SK-N-SH (cell line): ENCODE measurements around the gene EFCAB13. TPM values are rescaled to one million over a fixed set of nuclear protein-coding genes. Genes with fewer than 3 reads are reported as not detected.

Experiments
- CTCF ChIA-PET: fragments of 300-600, 350-600 bp; formaldehyde crosslinking; extraction: SDS; loops from one replicate; lab custom pipeline; 2021; lab: Yijun Ruan, JAX
- POLR2A ChIA-PET: fragments of 350-600 bp; sonication (Branson Sonifier 250); formaldehyde crosslinking; extraction: SDS; loops from one replicate; lab custom pipeline; 2020; ENCODE audit warnings: antibody characterized with exemption, inconsistent platforms; lab: Yijun Ruan, JAX
- DNase-seq: peaks from one replicate; pipeline ENCODE4 v3.0.0; 2012
- H2AFZ ChIP-seq: fragments of 200-600 bp; sonication (generic); 2 replicates; pipeline ENCODE4 v1.8.1; 2016; ENCODE audit warnings: antibody characterized with exemption, mild to moderate bottlenecking, low read depth
- H3F3A ChIP-seq: fragments of 200-600 bp; sonication (generic); replicated peaks from 2 replicates; pipeline ENCODE3; 2016; ENCODE audit warnings: antibody characterized with exemption, mild to moderate bottlenecking; ENCODE audit not compliant: insufficient read depth
- H3K27ac ChIP-seq, 2 experiments: fragments of 200-500 bp in 1 of 2; fragments of 200-600 bp in 1 of 2; sonication (Bioruptor generic) in 1 of 2; sonication (generic), shearing (Covaris generic) in 1 of 2; 2 replicates each; pipeline versions ENCODE4 v1.5.1 to v1.6.1; 2014 to 2016; ENCODE audit warnings: low read depth in 2 of 2, inconsistent platforms in 1 of 2, low read length in 1 of 2, mild to moderate bottlenecking in 1 of 2, mixed read lengths in 1 of 2
- H3K27me3 ChIP-seq: fragments of 200-600 bp; sonication (generic), shearing (Covaris generic); 2 replicates; pipeline ENCODE4 v1.6.1; 2016; ENCODE audit warnings: mixed run types; ENCODE audit not compliant: insufficient read depth
- H3K36me3 ChIP-seq, 2 experiments: fragments of 200-500 bp in 1 of 2; fragments of 200-600 bp in 1 of 2; sonication (Bioruptor generic) in 1 of 2; sonication (generic) in 1 of 2; replicated peaks in 1 of 2; 2 replicates each; pipeline versions ENCODE3 to v1.5.1; 2014 to 2016; ENCODE audit warnings: low read length in 1 of 2, mild to moderate bottlenecking in 1 of 2; ENCODE audit not compliant: insufficient read depth in 2 of 2, control insufficient read depth in 1 of 2
- H3K4me1 ChIP-seq, 2 experiments: fragments of 200-500 bp in 1 of 2; fragments of 200-600 bp in 1 of 2; sonication (Bioruptor generic) in 1 of 2; sonication (generic), shearing (Covaris generic) in 1 of 2; 2 replicates each; pipeline versions ENCODE4 v1.5.1 to v1.6.1; 2014 to 2016; ENCODE audit warnings: low read depth in 1 of 2, low read length in 1 of 2, mixed run types in 1 of 2; ENCODE audit not compliant: insufficient read depth in 2 of 2, control insufficient read depth in 1 of 2
- H3K4me2 ChIP-seq: fragments of 200-600 bp; sonication (generic), shearing (Covaris generic); 2 replicates; pipeline ENCODE4 v1.6.1; 2017; ENCODE audit warnings: mixed run types
- H3K4me3 ChIP-seq, 2 experiments: fragments of 200-500 bp in 1 of 2; fragments of 200-600 bp in 1 of 2; sonication (Bioruptor generic) in 1 of 2; sonication (generic), shearing (Covaris generic) in 1 of 2; 2 replicates each; pipeline versions ENCODE4 v1.5.1 to v1.8.1; 2014 to 2016; ENCODE audit warnings: low read depth in 2 of 2, inconsistent platforms in 1 of 2, low read length in 1 of 2, mild to moderate bottlenecking in 1 of 2, mixed read lengths in 1 of 2, moderate library complexity in 1 of 2
- H3K79me2 ChIP-seq: fragments of 200-600 bp; sonication (generic); 2 replicates; pipeline ENCODE4 v1.8.1; 2017; ENCODE audit warnings: mild to moderate bottlenecking; ENCODE audit not compliant: insufficient read depth
- H3K9ac ChIP-seq: fragments of 200-600 bp; sonication (generic); 2 replicates; pipeline ENCODE4 v1.6.1; 2017; ENCODE audit warnings: mixed run types
- H3K9me2 ChIP-seq: fragments of 200-600 bp; sonication (generic); 2 replicates; pipeline ENCODE4 v1.6.1; 2017; ENCODE audit warnings: mixed run types
- H3K9me3 ChIP-seq: fragments of 200-600 bp; sonication (generic); 2 replicates; pipeline ENCODE4 v1.6.1; 2017; ENCODE audit warnings: mixed run types, mild to moderate bottlenecking, moderate library complexity
- H4K20me1 ChIP-seq: fragments of 200-600 bp; sonication (generic); 2 replicates; pipeline ENCODE4 v1.6.1; 2017; ENCODE audit warnings: mild to moderate bottlenecking, mixed run types; ENCODE audit not compliant: insufficient read depth
- FOSL2 ChIP-seq: IDR thresholded peaks from 2 replicates; pipeline ENCODE4 v1.4.0; 2012; ENCODE audit warnings: low read depth, mild to moderate bottlenecking, moderate library complexity, borderline replicate concordance
- GATA2 ChIP-seq: sonication (generic); formaldehyde crosslinking; IDR thresholded peaks from 2 replicates; pipeline ENCODE4 v1.5.0; 2020; ENCODE audit warnings: mild to moderate bottlenecking, missing genetic modification reagents
- MXI1 ChIP-seq: IDR thresholded peaks from 2 replicates; pipeline ENCODE4 v1.6.1; 2012; ENCODE audit warnings: mild to moderate bottlenecking, low read depth, low read length, improper control_type of control experiment
- NRF1 ChIP-seq: IDR thresholded peaks from 2 replicates; pipeline ENCODE4 v1.6.1; 2012; ENCODE audit warnings: low read depth, mild to moderate bottlenecking, low read length
- RXRA ChIP-seq: IDR thresholded peaks from 2 replicates; pipeline ENCODE4 v1.4.0; 2012; ENCODE audit warnings: low read depth, mild to moderate bottlenecking, borderline replicate concordance
- TEAD4 ChIP-seq: IDR thresholded peaks from 2 replicates; pipeline ENCODE4 v1.4.0; 2012; ENCODE audit warnings: mild to moderate bottlenecking, borderline replicate concordance; ENCODE audit not compliant: insufficient read depth
- YY1 ChIP-seq: IDR thresholded peaks from 2 replicates; pipeline ENCODE4 v1.4.0; 2012; ENCODE audit warnings: low read depth, mild to moderate bottlenecking
- WGBS: methylation state at CpG from one replicate; pipeline ENCODE4 v1.1.6; 2017; ENCODE audit warnings: low lambda C conversion rate; 5-methylcytosine and 5-hydroxymethylcytosine counted together
- polyA plus RNA-seq, 3 experiments: library from polyadenylated mRNA; depleted of rRNA; stranded (reverse); fragments of >200 nt; gene quantifications; 2 replicates each; pipeline ENCODE4 v1.2.3, GENCODE V29; 2012
- TF ChIP-seq, protein P1 (sequence below): fragments of 150-350 bp; IDR thresholded peaks from 2 replicates; pipeline ENCODE4 v1.6.1; 2017; ENCODE audit warnings: antibody characterized with exemption, low read length, low read depth, borderline replicate concordance
- TF ChIP-seq, protein P2 (sequence below): IDR thresholded peaks from 2 replicates; pipeline ENCODE4 v1.6.1; 2012; ENCODE audit warnings: mild to moderate bottlenecking, low read depth, low read length, moderate library complexity
- TF ChIP-seq, protein P3 (sequence below): IDR thresholded peaks from 2 replicates; pipeline ENCODE4 v1.4.0; 2012; ENCODE audit warnings: low read depth
- TF ChIP-seq, protein P4 (sequence below): fragments of 150-350 bp; IDR thresholded peaks from 2 replicates; pipeline ENCODE4 v1.6.1; 2016; ENCODE audit warnings: mild to moderate bottlenecking, low read depth, low read length

EFCAB13 gene
- polyA plus RNA-seq, 1 of the 3 experiments (the other 2 are of a cell fraction), result 0.16 TPM

DNA sequence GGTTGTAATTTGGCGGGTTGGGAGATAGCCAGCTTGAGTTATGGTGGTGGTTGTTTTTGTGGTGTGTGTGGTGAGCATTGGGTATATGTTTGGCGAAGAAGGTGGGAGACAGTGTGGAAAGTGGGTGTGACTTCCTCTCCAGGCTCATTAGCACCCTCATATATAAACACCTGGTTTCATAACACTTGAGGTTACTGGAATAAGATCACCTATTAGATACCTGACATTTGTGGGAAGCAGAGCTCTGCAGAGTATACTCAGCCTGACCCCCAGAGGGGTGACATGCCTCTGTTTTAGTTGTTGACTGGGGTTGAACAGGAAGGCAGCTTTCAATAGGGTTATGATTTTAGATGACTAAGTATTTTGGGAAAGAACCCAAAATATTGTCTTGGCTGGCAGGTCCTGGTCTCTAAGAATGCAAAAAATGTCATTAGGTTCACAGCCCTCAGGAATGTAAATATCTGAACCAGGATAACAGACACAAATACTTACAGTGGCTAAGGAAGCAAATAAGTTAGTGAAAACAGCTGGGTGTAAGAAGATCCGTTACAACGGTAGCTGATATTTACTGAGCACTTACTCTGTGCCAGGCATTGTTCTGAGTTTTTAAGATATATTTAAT is 18.3 kb upstream of the EFCAB13 start (continued):
- peak; percentile 85 for TF ChIP-seq FOSL2
- peak; percentile 98 for TF ChIP-seq TEAD4
- TF ChIP-seq, protein P1, sequence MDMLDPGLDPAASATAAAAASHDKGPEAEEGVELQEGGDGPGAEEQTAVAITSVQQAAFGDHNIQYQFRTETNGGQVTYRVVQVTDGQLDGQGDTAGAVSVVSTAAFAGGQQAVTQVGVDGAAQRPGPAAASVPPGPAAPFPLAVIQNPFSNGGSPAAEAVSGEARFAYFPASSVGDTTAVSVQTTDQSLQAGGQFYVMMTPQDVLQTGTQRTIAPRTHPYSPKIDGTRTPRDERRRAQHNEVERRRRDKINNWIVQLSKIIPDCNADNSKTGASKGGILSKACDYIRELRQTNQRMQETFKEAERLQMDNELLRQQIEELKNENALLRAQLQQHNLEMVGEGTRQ, result no peak
- TF ChIP-seq, protein P2, sequence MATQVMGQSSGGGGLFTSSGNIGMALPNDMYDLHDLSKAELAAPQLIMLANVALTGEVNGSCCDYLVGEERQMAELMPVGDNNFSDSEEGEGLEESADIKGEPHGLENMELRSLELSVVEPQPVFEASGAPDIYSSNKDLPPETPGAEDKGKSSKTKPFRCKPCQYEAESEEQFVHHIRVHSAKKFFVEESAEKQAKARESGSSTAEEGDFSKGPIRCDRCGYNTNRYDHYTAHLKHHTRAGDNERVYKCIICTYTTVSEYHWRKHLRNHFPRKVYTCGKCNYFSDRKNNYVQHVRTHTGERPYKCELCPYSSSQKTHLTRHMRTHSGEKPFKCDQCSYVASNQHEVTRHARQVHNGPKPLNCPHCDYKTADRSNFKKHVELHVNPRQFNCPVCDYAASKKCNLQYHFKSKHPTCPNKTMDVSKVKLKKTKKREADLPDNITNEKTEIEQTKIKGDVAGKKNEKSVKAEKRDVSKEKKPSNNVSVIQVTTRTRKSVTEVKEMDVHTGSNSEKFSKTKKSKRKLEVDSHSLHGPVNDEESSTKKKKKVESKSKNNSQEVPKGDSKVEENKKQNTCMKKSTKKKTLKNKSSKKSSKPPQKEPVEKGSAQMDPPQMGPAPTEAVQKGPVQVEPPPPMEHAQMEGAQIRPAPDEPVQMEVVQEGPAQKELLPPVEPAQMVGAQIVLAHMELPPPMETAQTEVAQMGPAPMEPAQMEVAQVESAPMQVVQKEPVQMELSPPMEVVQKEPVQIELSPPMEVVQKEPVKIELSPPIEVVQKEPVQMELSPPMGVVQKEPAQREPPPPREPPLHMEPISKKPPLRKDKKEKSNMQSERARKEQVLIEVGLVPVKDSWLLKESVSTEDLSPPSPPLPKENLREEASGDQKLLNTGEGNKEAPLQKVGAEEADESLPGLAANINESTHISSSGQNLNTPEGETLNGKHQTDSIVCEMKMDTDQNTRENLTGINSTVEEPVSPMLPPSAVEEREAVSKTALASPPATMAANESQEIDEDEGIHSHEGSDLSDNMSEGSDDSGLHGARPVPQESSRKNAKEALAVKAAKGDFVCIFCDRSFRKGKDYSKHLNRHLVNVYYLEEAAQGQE, result peak; percentile 25; the same call in 1 of the 2 replicates
- TF ChIP-seq NRF1, result no peak

DNA sequence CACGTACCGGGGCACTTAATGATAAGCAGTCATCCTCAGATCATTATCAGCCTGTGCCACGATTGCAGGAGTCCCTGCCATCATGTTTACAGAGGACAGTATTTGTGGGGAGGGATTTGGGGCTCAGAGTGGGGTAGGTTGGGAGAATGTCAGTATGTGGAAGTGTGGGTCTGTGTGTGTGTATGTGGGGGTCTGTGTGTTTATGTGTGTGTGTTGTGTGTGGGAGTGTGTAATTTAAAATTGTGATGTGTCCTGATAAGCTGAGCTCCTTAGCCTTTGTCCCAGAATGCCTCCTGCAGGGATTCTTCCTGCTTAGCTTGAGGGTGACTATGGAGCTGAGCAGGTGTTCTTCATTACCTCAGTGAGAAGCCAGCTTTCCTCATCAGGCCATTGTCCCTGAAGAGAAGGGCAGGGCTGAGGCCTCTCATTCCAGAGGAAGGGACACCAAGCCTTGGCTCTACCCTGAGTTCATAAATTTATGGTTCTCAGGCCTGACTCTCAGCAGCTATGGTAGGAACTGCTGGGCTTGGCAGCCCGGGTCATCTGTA is 13.5 kb upstream of the EFCAB13 start:
- Histone ChIP-seq H3K4me2 (no peak overlapping the region), H2AFZ (no peak overlapping the region), H3K9me3 (no peaks in the 10 kb centered on the region), H3F3A (peaks cover 23% of the 10 kb centered on the region), H3K9me2 (no peaks in the 10 kb centered on the region), H3K4me3 (no peak overlapping the region), H3K36me3 (peaks cover 0 to 4% of the 10 kb centered on the region in 2 experiments), H3K79me2 (no peaks in the 10 kb centered on the region), H3K4me1 (peaks cover 5 to 11% of the 10 kb centered on the region in 2 experiments; a peak in 3 of 4 replicates), H4K20me1 (no peaks in the 10 kb centered on the region), H3K27ac (no peak overlapping the region), H3K9ac (no peak overlapping the region), H3K27me3 (no peaks in the 10 kb centered on the region)
- WGBS, result 63% methylated on average over 4 of the region's 4 CpGs
- ChIA-PET CTCF (interaction anchor here (0.8 to 8.1 kb wide), 7 partner anchors 11 to 308 kb away, joined by 3 to 279 read pairs (median 4); no protein-coding TSS in a partner anchor), POLR2A (no interaction called here)
- TF ChIP-seq RXRA (no peak), YY1 (no peak), NRF1 (no peak), GATA2 (CRISPR knock-in tag) (no peak), FOSL2 (no peak), MXI1 (no peak)
- TF ChIP-seq, protein P3, sequence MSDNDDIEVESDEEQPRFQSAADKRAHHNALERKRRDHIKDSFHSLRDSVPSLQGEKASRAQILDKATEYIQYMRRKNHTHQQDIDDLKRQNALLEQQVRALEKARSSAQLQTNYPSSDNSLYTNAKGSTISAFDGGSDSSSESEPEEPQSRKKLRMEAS, result no peak
- TF ChIP-seq, protein P2, result no peak
- TF ChIP-seq, protein P4, sequence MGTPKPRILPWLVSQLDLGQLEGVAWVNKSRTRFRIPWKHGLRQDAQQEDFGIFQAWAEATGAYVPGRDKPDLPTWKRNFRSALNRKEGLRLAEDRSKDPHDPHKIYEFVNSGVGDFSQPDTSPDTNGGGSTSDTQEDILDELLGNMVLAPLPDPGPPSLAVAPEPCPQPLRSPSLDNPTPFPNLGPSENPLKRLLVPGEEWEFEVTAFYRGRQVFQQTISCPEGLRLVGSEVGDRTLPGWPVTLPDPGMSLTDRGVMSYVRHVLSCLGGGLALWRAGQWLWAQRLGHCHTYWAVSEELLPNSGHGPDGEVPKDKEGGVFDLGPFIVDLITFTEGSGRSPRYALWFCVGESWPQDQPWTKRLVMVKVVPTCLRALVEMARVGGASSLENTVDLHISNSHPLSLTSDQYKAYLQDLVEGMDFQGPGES, result no peak
- no peak for DNase-seq
